K562 (cell line): Measurements from ENCODE around the gene PRKCB. TPM values are rescaled to one million over a fixed set of nuclear protein-coding genes. Genes with fewer than 3 reads are reported as not detected.

ENCODE experiments used
- ATAC-seq: fragments of 200-7000 bp; cut with Tn5 transposase; 3 replicates; pipeline ENCODE4 v1.9.1; 2020; ENCODE audit warnings: moderate library complexity
- BruUV-seq: library from RNA; stranded (reverse); fragments of 400-500 nt; replicated peaks from 2 replicates; lab custom pipeline; 2021; lab: Mats Ljungman, UMichigan
- CTCF ChIA-PET: fragments of 300-600 bp; formaldehyde crosslinking; extraction: SDS; loops from one replicate; lab custom pipeline; 2021; ENCODE audit warnings: low intra/inter-chr PET ratio; lab: Yijun Ruan, JAX
- POLR2A ChIA-PET: fragments of 300-600, 350-650 bp; sonication (Branson Sonifier 250); formaldehyde crosslinking; extraction: SDS; loops from one replicate; lab custom pipeline; 2021; ENCODE audit warnings: antibody characterized with exemption, inconsistent platforms; lab: Yijun Ruan, JAX
- DNase-seq, 4 experiments: peaks; one replicate each; pipeline versions ENCODE4 v3.0.0 to v3.0.0-alpha.2; 2011 to 2018; ENCODE audit warnings: low spot score in 3 of 4, mixed read lengths in 3 of 4; ENCODE audit errors: extremely low read depth in 1 of 4
- FAIRE-seq: peaks from 2 replicates; lab custom pipeline; 2011; peaks lifted over from hg19 to GRCh38; lab: Jason Lieb, UNC
- H2AFZ ChIP-seq: 2 replicates; pipeline ENCODE4 v1.6.0; 2011; ENCODE audit warnings: low read depth, low read length, control low read depth, inconsistent platforms
- H3K27ac ChIP-seq: fragments of 200-600 bp; 3 replicates; pipeline ENCODE4 v1.8.0; 2011; ENCODE audit warnings: low read depth, mild to moderate bottlenecking, control low read depth, inconsistent platforms, low read length, moderate library complexity, mixed read lengths; ENCODE audit errors: extremely low read depth
- H3K27me3 ChIP-seq, 2 experiments: fragments of 300-600 bp in 1 of 2; 2 replicates in 1 of 2; 3 replicates in 1 of 2; pipeline versions ENCODE4 v1.6.0 to v1.8.0; 2011; ENCODE audit warnings: inconsistent platforms in 2 of 2, low read length in 2 of 2, mild to moderate bottlenecking in 1 of 2, mixed read lengths in 1 of 2, moderate library complexity in 1 of 2; ENCODE audit not compliant: control insufficient read depth in 2 of 2, insufficient read depth in 2 of 2
- H3K36me3 ChIP-seq: fragments of 300-600 bp; 3 replicates; pipeline ENCODE4 v1.8.0; 2011; ENCODE audit warnings: mild to moderate bottlenecking, low read length, inconsistent platforms; ENCODE audit not compliant: control insufficient read depth, insufficient read depth
- H3K4me1 ChIP-seq, 2 experiments: fragments of 200-600 bp in 1 of 2; replicated peaks in 1 of 2; 2 replicates in 1 of 2; 3 replicates in 1 of 2; pipeline versions ENCODE4 v1.5.1 to v1.8.0; 2011; ENCODE audit warnings: inconsistent platforms in 2 of 2, low read length in 2 of 2, mild to moderate bottlenecking in 1 of 2, mixed read lengths in 1 of 2, moderate library complexity in 1 of 2; ENCODE audit not compliant: control insufficient read depth in 2 of 2, insufficient read depth in 2 of 2
- H3K4me2 ChIP-seq: 2 replicates; pipeline ENCODE4 v1.6.1; 2011; ENCODE audit warnings: low read length, control low read depth, inconsistent platforms, mixed read lengths; ENCODE audit not compliant: insufficient read depth
- H3K4me3 ChIP-seq: fragments of 200-600 bp; sonication (generic), shearing (Covaris generic); 2 replicates; pipeline ENCODE4 v1.5.1; 2016; ENCODE audit warnings: control low read depth, inconsistent platforms
- H3K79me2 ChIP-seq: fragments of 200-600 bp; 3 replicates; pipeline ENCODE4 v1.8.0; 2011; ENCODE audit warnings: low read length, inconsistent platforms; ENCODE audit not compliant: control insufficient read depth, insufficient read depth
- H3K9ac ChIP-seq, 2 experiments: 2 replicates each; pipeline versions ENCODE4 v1.6.0 to v1.6.1; 2011; ENCODE audit warnings: low read depth in 2 of 2, low read length in 2 of 2, control low read depth in 1 of 2, inconsistent platforms in 1 of 2, mild to moderate bottlenecking in 1 of 2, mixed read lengths in 1 of 2; ENCODE audit not compliant: insufficient read depth in 1 of 2
- H3K9me1 ChIP-seq: one replicate; pipeline ENCODE4 v1.6.0; 2011; ENCODE audit warnings: inconsistent platforms, mild to moderate bottlenecking, low read length, moderate library complexity; ENCODE audit not compliant: control insufficient read depth, insufficient read depth
- H3K9me3 ChIP-seq: replicated peaks from 2 replicates; pipeline ENCODE4 v1.5.1; 2011; ENCODE audit warnings: low read depth, low read length, inconsistent platforms; ENCODE audit not compliant: control insufficient read depth, insufficient read depth
- H4K20me1 ChIP-seq: replicated peaks from 2 replicates; pipeline ENCODE4 v1.6.1; 2011; ENCODE audit warnings: low read length, inconsistent platforms, mixed read lengths; ENCODE audit not compliant: control insufficient read depth, insufficient read depth
- CTCFL ChIP-seq: IDR thresholded peaks from 2 replicates; pipeline ENCODE4 v1.6.1; 2011; ENCODE audit warnings: borderline replicate concordance, low read depth, mild to moderate bottlenecking, moderate library complexity, low read length; ENCODE audit not compliant: insufficient read depth, poor library complexity, severe bottlenecking
- CUX1 ChIP-seq: fragments of 200-800 bp; sonication (Bioruptor generic); IDR thresholded peaks from 2 replicates; pipeline ENCODE4 v1.6.1; 2016; ENCODE audit warnings: missing genetic modification characterization, missing compliant biosample characterization
- GABPB1 ChIP-seq: sonication (generic); formaldehyde crosslinking; IDR thresholded peaks from 2 replicates; pipeline ENCODE4 v1.8.0; 2022; ENCODE audit warnings: mild to moderate bottlenecking, missing genetic modification reagents
- MNT ChIP-seq, 2 experiments: fragments of 450-650 bp; conservative IDR thresholded peaks; 2 replicates each; pipeline ENCODE4 v1.6.1; 2017; ENCODE audit warnings: mild to moderate bottlenecking in 2 of 2, moderate library complexity in 2 of 2
- NBN ChIP-seq: fragments of 450-650 bp; IDR thresholded peaks from 2 replicates; pipeline ENCODE4 v1.6.1; 2016; ENCODE audit warnings: low read depth, mild to moderate bottlenecking
- RBM17 ChIP-seq: fragments of 200-400 bp; formaldehyde crosslinking; IDR thresholded peaks from 2 replicates; pipeline ENCODE4 v1.6.1; 2017; ENCODE audit warnings: low read depth, mild to moderate bottlenecking, low read length, borderline replicate concordance
- TBL1XR1 ChIP-seq, 2 experiments: IDR thresholded peaks; 2 replicates each; pipeline ENCODE4 v1.6.1; 2012; ENCODE audit warnings: improper control_type of control experiment in 2 of 2, low read length in 2 of 2, mild to moderate bottlenecking in 1 of 2
- TEAD1 ChIP-seq, 2 experiments: fragments of 450-650 bp in 1 of 2; sonication (generic) in 1 of 2; formaldehyde crosslinking; IDR thresholded peaks; 2 replicates each; pipeline versions ENCODE4 v1.4.0 to v1.8.0; 2020 to 2022; ENCODE audit warnings: mild to moderate bottlenecking in 2 of 2, missing genetic modification reagents in 1 of 2
- TEAD2 ChIP-seq: fragments of 450-650 bp; IDR thresholded peaks from 2 replicates; pipeline ENCODE4 v1.6.1; 2016; ENCODE audit warnings: missing genetic modification characterization, control low read depth, missing compliant biosample characterization
- ZEB2 ChIP-seq: fragments of 450-650 bp; IDR thresholded peaks from 2 replicates; pipeline ENCODE4 v1.6.1; 2016
- WGBS: fragments of 100-300 bp; shearing (Covaris generic); methylation state at CpG from one replicate; pipeline ENCODE4 v1.1.6; 2016; ENCODE audit warnings: low coverage, mixed read lengths; ENCODE audit not compliant: insufficient coverage; ENCODE audit errors: missing lambda C conversion rate; 5-methylcytosine and 5-hydroxymethylcytosine counted together
- in situ Hi-C: fragments of 300-500 bp; cut with MboI; formaldehyde crosslinking; loops from 4 replicates; pipeline ENCODE4 v1.15.0; 2018; ENCODE audit warnings: inconsistent platforms, mixed read lengths
- intact Hi-C: fragments of 100-400 bp; cut with micrococcal nuclease; formaldehyde crosslinking; loops from 2 replicates; pipeline ENCODE4 v1.14.2; 2022
- polyA plus RNA-seq, 8 experiments: library from polyadenylated mRNA; depleted of rRNA in 4 of 8; stranded (reverse) in 5 of 8; unstranded in 3 of 8; fragments of >200 nt; fragmentation: Nextera tagmentation in 2 of 8; fragmentation: Illumina TruSeq in 1 of 8; extraction: Ambion mirVana in 2 of 8; extraction: Trizol in 1 of 8; gene quantifications; 2 replicates each; pipeline versions ENCODE4 v1.2.1 to v1.2.3, GENCODE V29; 2011 to 2014; ENCODE audit warnings: inconsistent platforms in 1 of 8, missing spikeins in 1 of 8
- total RNA-seq, 7 experiments: library from RNA; depleted of rRNA in 6 of 7; stranded (reverse); fragments of >200 nt in 6 of 7; fragmentation: Illumina TruSeq in 2 of 7; extraction: Trizol in 2 of 7; gene quantifications; 2 replicates each; pipeline versions ENCODE4 v1.2.1 to v1.2.3, GENCODE V29; 2011 to 2021; ENCODE audit warnings: low replicate concordance in 1 of 7

The PRKCB gene
- total and polyA plus RNA-seq, 9 of the 15 experiments (the other 6 are each of a cell fraction or from before 2014, with no cell fraction given) = 49.9 to 276 (median 148) TPM

GRCh38 chr16:24138575-24138974 is 302.8 kb downstream of the PRKCB start:
- H3K9me1 ChIP-seq = peaks cover 4% of the 10 kb centered on the region
- intact Hi-C loops (loop anchor here (5.0 kb wide), 1 partner anchor 61 kb away; no protein-coding TSS in a partner anchor), in situ Hi-C loops (no loop called here)
- peaks cover 6% of the 10 kb centered on the region; the same call in 2 of the 3 replicates for H3K79me2 ChIP-seq
- H3K4me3 ChIP-seq = no peak overlapping the region
- peaks cover 17 to 18% of the 10 kb centered on the region in 2 experiments; a peak in 3 of 5 replicates for H3K4me1 ChIP-seq
- H3K4me2 ChIP-seq = no peak overlapping the region
- TF ChIP-seq TEAD1 (CRISPR knock-in tag; IDR thresholded peaks at IDR 0.05) = no peak
- no peak for TF ChIP-seq CTCFL
- no peak for TF ChIP-seq CUX1 (CRISPR knock-in tag)
- TF ChIP-seq ZEB2 = no peak
- no peak for TF ChIP-seq RBM17
- no peak for TF ChIP-seq NBN
- TF ChIP-seq MNT (conservative IDR thresholded peaks at IDR 0.05) = no peak
- TF ChIP-seq GABPB1 (CRISPR knock-in tag) = no peak
- TF ChIP-seq TBL1XR1 (IDR thresholded peaks at IDR 0.05; ENCODE audit: low read length in 2 of 2) = no peak
- no peak for TF ChIP-seq TEAD2
- ChIA-PET POLR2A (interaction anchor here (0.6 kb wide), 1 partner anchor 13 kb away, joined by 3 read pairs; no protein-coding TSS in a partner anchor), CTCF (no interaction called here)
- DNase-seq (no peak), FAIRE-seq (no peak), ATAC-seq (no peak)
- H3K27ac ChIP-seq = no peak overlapping the region
- no TSS peak for BruUV-seq
- no peak overlapping the region for H2AFZ ChIP-seq
- no peaks in the 10 kb centered on the region for H3K27me3 ChIP-seq
- H3K36me3 ChIP-seq = peaks cover 63% of the 10 kb centered on the region
- no CpG with 5 or more reads among the region's 2 CpGs for WGBS
- no peaks in the 10 kb centered on the region; the same call in 1 of the 2 replicates for H4K20me1 ChIP-seq
- H3K9ac ChIP-seq = no peak overlapping the region
- no peaks in the 10 kb centered on the region for H3K9me3 ChIP-seq
